Activated naive CD8-positive, alpha-beta T cell treated with anti-CD3 and anti-CD28 coated beads, Interleukin-2, amount 10 ng/mL, durations not matched to agents 7 days and 5 days (primary cell): ENCODE results near the gene HMGA1. TPM values are rescaled to one million over a fixed set of nuclear protein-coding genes. Genes with fewer than 3 reads are reported as not detected.
"Not testable (repeated sequence)": the region's sequence is repeated elsewhere in the genome, so short reads cannot be mapped to it uniquely, and the experiment has no call there.

ENCODE experiments used
- ATAC-seq: fragments of 150-1000 bp; cut with Tn5 transposase; one replicate; pipeline ENCODE4 v1.10.0; 2021; ENCODE audit warnings: low read depth, moderate library complexity
- POLR2A ChIA-PET: fragments of 350-600 bp; sonication (Branson Sonifier 250); formaldehyde crosslinking; loops from one replicate; lab custom pipeline; 2021; ENCODE audit warnings: antibody characterized with exemption; lab: Charles Lee
- DNase-seq: peaks from one replicate; pipeline ENCODE4 v3.0.0; 2021
- H3K27ac Mint-ChIP-seq: one replicate; pipeline ENCODE4 v1.8.0; 2022; ENCODE audit warnings: mild to moderate bottlenecking, mixed read lengths
- H3K27me3 Mint-ChIP-seq: one replicate; pipeline ENCODE4 v1.8.0; 2022; ENCODE audit warnings: mild to moderate bottlenecking, moderate library complexity, mixed read lengths
- H3K36me3 Mint-ChIP-seq: one replicate; pipeline ENCODE4 v1.8.0; 2021; ENCODE audit warnings: mild to moderate bottlenecking, mixed read lengths
- H3K4me1 Mint-ChIP-seq: one replicate; pipeline ENCODE4 v1.8.0; 2021; ENCODE audit warnings: mixed read lengths
- H3K4me3 Mint-ChIP-seq: one replicate; pipeline ENCODE4 v1.8.0; 2022; ENCODE audit warnings: mild to moderate bottlenecking, moderate library complexity, mixed read lengths
- H3K9me3 Mint-ChIP-seq: one replicate; pipeline ENCODE4 v1.8.0; 2021; ENCODE audit warnings: mixed read lengths
- total RNA-seq, 2 experiments: library from RNA; stranded (reverse); gene quantifications; one replicate each; pipeline ENCODE4 v1.2.3, GENCODE V29; 2021

HMGA1 gene
- total RNA-seq, 2 experiments from 2014 or later, result 233 to 247 TPM

DNA sequence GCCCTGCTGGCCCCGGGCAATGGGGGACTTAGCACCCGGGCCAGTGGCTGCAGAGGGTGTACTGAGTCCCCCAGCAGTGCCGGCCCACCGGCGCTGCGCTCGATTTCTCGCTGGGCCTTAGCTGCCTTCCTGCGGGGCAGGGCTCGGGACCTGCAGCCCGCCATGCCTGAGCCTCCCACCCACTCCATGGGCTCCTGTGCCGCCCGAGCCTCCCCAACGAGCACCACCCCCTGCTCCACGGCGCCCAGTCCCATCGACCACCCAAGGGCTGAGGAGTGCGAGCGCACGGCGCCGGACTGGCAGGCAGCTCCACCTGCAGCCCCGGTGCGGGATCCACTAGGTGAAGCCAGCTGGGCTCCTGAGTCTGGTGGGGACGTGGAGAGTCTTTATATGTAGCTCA is 32.5 kb downstream of the HMGA1 start:
- H3K36me3 Mint-ChIP-seq, result not testable (repeated sequence)
- POLR2A ChIA-PET, result interaction anchor here (1.0 to 1.3 kb wide), 5 partner anchors 19 to 123 kb away, joined by 3 to 12 read pairs (median 7); partner anchors contain the start of genes HMGA1 and NUDT3
- H3K4me1 Mint-ChIP-seq, result peaks cover 13% of the 10 kb centered on the region

GRCh38 chr6:34269658-34270341 is 33.1 kb downstream of the HMGA1 start:
- H3K36me3 Mint-ChIP-seq, H3K9me3 Mint-ChIP-seq, H3K27me3 Mint-ChIP-seq: not testable (repeated sequence)
- peak; percentile 89 for ATAC-seq
- Mint-ChIP-seq H3K4me3 (peak overlapping the region; percentile 64), H3K27ac (peak overlapping the region; percentile 94), H3K4me1 (peaks cover 13% of the 10 kb centered on the region)
- POLR2A ChIA-PET, result interaction anchor here (0.5 to 1.3 kb wide), 8 partner anchors 12 to 157 kb away, joined by 3 to 12 read pairs (median 4); partner anchors contain the start of genes HMGA1 and NUDT3
- DNase-seq, result peak; percentile 36

More for the DNA sequence above, 32.5 kb downstream of the HMGA1 start:
- DNase-seq, H3K4me3 Mint-ChIP-seq, ATAC-seq, H3K27me3 Mint-ChIP-seq, H3K9me3 Mint-ChIP-seq: not testable (repeated sequence)
- peak overlapping the region; percentile 94 for H3K27ac Mint-ChIP-seq

DNA sequence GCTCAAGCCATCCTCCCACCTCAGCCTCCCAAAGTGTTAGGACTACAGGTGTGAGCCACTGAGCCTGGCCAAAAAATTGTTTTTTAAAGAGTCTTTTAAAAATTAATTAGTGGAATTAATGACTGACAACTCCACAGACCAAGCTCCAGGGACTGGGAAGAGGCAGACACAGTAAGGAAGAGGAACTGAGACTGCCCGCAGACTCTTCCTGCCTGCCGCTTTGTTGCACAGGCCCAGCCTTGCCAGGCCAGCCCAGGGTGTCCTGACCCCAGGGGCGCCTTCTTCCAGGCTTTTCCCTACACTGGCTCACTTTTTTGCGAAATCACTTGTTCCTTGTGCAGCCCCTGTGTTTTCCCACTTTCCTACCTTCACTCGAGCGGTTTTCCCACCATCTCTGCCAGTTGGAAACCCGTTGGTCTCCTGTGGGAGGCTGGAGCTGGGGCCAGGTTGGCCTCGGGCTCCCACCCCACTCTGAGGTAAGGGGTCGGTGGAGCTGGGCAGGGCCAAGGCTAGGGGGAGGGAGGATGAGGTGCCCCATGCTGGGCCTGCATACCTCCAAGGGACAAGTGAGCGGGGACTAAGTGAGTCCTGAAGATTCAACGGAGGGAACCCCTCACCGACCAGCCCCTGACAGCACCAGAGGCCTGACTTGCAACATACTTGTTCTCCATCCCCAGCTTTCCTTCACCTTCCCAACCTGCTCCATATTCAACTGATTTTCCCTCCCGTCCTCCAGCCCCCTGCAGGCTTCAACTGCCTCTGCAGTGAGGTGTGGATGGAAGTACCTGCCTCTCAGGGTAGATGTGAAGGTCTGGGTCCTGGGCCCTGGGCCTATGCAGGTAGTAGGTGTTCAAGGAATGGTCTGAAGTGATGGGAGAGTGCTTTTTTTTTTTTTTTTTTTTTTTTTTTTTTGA is 35.6 kb downstream of the HMGA1 start:
- peaks cover 14% of the 10 kb centered on the region for H3K4me1 Mint-ChIP-seq
- H3K27ac Mint-ChIP-seq, result no peak overlapping the region
- DNase-seq (no peak), ATAC-seq (no peak)
- H3K9me3 Mint-ChIP-seq, result no peaks in the 10 kb centered on the region
- no peaks in the 10 kb centered on the region for H3K36me3 Mint-ChIP-seq
- no peaks in the 10 kb centered on the region for H3K27me3 Mint-ChIP-seq
- no peak overlapping the region for H3K4me3 Mint-ChIP-seq
- POLR2A ChIA-PET, result no interaction called here

- DNase-seq, result no peak
- peaks cover 14% of the 10 kb centered on the region for H3K4me1 Mint-ChIP-seq
- POLR2A ChIA-PET, result interaction anchor here (0.6 kb wide), 1 partner anchor 157 kb away, joined by 3 read pairs; no protein-coding TSS in a partner anchor
- no peak for ATAC-seq
- no peaks in the 10 kb centered on the region for H3K27me3 Mint-ChIP-seq
- H3K27ac Mint-ChIP-seq, result no peak overlapping the region
- H3K4me3 Mint-ChIP-seq, result no peak overlapping the region
- H3K9me3 Mint-ChIP-seq, result no peaks in the 10 kb centered on the region
- peaks cover 2% of the 10 kb centered on the region for H3K36me3 Mint-ChIP-seq
These were observed 36.7 kb downstream of the HMGA1 start for GRCh38 chr6:34273242-34273805.

GRCh38 chr6:34274129-34274528 is 37.5 kb downstream of the HMGA1 start:
- POLR2A ChIA-PET, result interaction anchor here (0.7 kb wide), 1 partner anchor 50 kb away, joined by 5 read pairs; no protein-coding TSS in a partner anchor
- no peak overlapping the region for H3K27ac Mint-ChIP-seq
- no peaks in the 10 kb centered on the region for H3K9me3 Mint-ChIP-seq
- peaks cover 14% of the 10 kb centered on the region for H3K4me1 Mint-ChIP-seq
- H3K27me3 Mint-ChIP-seq, result no peaks in the 10 kb centered on the region
- no peak overlapping the region for H3K4me3 Mint-ChIP-seq
- DNase-seq (no peak), ATAC-seq (no peak)
- H3K36me3 Mint-ChIP-seq, result peaks cover 9% of the 10 kb centered on the region

DNA sequence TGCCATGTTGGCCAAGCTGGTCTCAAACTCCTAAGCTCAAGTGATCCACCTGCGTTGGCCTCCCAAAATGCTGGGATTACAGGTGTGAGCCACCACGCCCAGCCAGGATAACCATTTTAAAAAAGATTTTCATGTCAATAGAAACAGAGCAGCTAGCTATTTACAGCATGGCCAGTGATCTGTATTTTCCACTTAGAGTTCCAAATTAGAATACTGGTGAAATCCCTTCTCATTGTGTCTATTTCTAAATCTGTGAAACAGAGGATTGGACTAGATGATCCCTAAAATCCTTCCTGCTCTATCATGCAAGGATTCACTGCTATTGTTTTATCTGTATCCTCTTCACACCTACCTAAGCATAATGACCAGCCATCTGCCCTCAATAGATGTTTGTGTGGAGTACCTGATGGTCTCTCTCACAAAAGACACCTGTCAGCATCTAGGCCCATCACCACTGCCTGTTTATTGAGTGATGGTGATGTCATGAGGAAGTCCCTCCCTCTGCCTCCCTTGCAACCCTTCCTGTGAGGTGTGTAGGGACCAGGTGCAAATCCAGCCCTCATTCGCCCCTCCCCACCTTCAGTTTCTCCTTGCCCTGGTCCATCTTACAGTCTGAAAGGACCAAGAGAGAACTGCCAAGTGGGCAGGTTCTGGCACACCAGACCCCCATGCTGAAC is 38.6 kb downstream of the HMGA1 start:
- Mint-ChIP-seq H3K9me3 (no peaks in the 10 kb centered on the region), H3K4me3 (no peak overlapping the region), H3K36me3 (peaks cover 18% of the 10 kb centered on the region), H3K4me1 (peaks cover 10% of the 10 kb centered on the region), H3K27ac (no peak overlapping the region), H3K27me3 (no peaks in the 10 kb centered on the region)
- DNase-seq, result no peak
- no peak for ATAC-seq
- POLR2A ChIA-PET, result no interaction called here

- H3K36me3 Mint-ChIP-seq, result peaks cover 21% of the 10 kb centered on the region
- ATAC-seq (no peak), DNase-seq (no peak)
- H3K27ac Mint-ChIP-seq, result peak overlapping the region; percentile 15
- H3K4me3 Mint-ChIP-seq, result no peak overlapping the region
- no peaks in the 10 kb centered on the region for H3K27me3 Mint-ChIP-seq
- POLR2A ChIA-PET, result no interaction called here
- H3K4me1 Mint-ChIP-seq, result peaks cover 8% of the 10 kb centered on the region
- H3K9me3 Mint-ChIP-seq, result no peaks in the 10 kb centered on the region
These were observed 39.5 kb downstream of the HMGA1 start for GRCh38 chr6:34276191-34276590.

DNA sequence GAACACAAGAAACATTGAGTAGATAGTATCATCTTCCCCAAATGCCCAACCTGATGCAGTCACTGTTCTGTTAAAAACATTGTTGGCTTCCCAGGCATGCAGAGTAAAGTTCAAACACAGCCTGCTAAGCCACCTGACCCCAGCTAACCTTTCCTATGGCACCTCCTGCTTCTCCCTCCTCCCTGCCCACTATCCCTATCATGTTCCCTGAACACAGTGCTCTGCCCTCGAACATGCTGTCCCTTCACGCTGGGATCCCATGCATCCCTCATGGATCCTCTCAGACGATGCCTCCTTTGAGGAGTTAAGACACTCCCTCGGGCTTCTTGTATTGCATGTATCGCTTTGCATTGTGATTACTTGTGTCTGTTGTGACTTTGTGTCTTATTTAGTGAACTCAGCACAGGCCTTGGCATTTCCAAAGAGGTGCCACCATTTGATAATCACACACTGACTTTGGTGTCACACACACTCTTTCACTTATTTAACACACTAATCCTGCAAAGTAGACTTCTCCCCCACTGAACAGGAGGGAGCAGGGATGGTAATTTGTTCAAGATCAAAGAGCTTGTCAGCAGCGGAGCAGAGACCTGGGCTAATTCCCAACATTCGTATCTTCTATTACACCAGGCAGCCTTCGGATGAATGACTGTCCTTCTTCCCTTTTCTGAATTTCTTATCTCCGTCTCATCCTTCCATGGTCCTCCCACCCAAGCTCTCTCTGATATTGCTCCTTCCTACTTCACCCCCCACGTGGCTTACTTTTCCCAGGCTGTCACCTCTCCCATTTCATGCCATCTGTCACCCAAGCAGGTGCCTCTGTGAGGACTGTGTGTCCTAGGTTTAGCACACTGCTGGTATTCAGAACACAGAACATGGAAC is 40.4 kb downstream of the HMGA1 start:
- H3K27ac Mint-ChIP-seq, result no peak overlapping the region
- POLR2A ChIA-PET, result interaction anchor here (1.0 kb wide), 1 partner anchor 11 kb away, joined by 3 read pairs; no protein-coding TSS in a partner anchor
- no peak overlapping the region for H3K4me3 Mint-ChIP-seq
- peaks cover 24% of the 10 kb centered on the region for H3K36me3 Mint-ChIP-seq
- no peaks in the 10 kb centered on the region for H3K9me3 Mint-ChIP-seq
- H3K27me3 Mint-ChIP-seq, result no peaks in the 10 kb centered on the region
- no peak for DNase-seq
- peaks cover 8% of the 10 kb centered on the region for H3K4me1 Mint-ChIP-seq
- ATAC-seq, result no peak

DNA sequence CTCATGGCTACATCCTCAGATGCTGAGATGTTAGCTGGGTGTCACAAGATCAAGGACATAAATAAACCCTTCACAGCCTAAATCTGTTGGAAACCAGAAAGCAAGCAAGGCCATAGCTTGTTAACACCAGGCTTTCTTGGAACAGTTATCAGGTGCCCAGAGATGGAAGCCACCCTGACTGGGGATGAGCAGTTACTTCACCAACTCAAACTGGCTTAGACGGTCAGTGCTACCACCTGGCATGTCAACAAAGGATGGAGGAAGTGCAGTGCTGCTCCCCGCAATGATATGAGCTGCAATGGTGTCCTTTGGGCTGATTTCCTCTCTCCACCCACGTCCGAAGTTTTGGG is 41.1 kb downstream of the HMGA1 start:
- H3K27ac Mint-ChIP-seq, result no peak overlapping the region

GRCh38 chr6:34278833-34279232 is 42.2 kb downstream of the HMGA1 start:
- no peaks in the 10 kb centered on the region for H3K27me3 Mint-ChIP-seq
- H3K4me1 Mint-ChIP-seq, result peaks cover 5% of the 10 kb centered on the region
- H3K36me3 Mint-ChIP-seq, result peaks cover 26% of the 10 kb centered on the region
- DNase-seq, result no peak
- no peak overlapping the region for H3K4me3 Mint-ChIP-seq
- H3K27ac Mint-ChIP-seq, result no peak overlapping the region
- no peaks in the 10 kb centered on the region for H3K9me3 Mint-ChIP-seq
- no peak for ATAC-seq
- POLR2A ChIA-PET, result no interaction called here

More for the DNA sequence above, 41.1 kb downstream of the HMGA1 start:
- Mint-ChIP-seq H3K9me3 (no peaks in the 10 kb centered on the region), H3K4me3 (no peak overlapping the region), H3K36me3 (peaks cover 24% of the 10 kb centered on the region), H3K27me3 (no peaks in the 10 kb centered on the region), H3K4me1 (peaks cover 8% of the 10 kb centered on the region)
- ATAC-seq (no peak), DNase-seq (no peak)
- POLR2A ChIA-PET, result interaction anchor here (1.0 kb wide), 1 partner anchor 11 kb away, joined by 3 read pairs; no protein-coding TSS in a partner anchor

- no peaks in the 10 kb centered on the region for H3K9me3 Mint-ChIP-seq
- H3K36me3 Mint-ChIP-seq, result peaks cover 29% of the 10 kb centered on the region
- POLR2A ChIA-PET, result interaction anchor here (0.6 kb wide), 1 partner anchor 114 kb away, joined by 4 read pairs; no protein-coding TSS in a partner anchor
- peaks cover 9% of the 10 kb centered on the region for H3K4me1 Mint-ChIP-seq
- no peak for DNase-seq
- H3K27me3 Mint-ChIP-seq, result no peaks in the 10 kb centered on the region
- no peak overlapping the region for H3K27ac Mint-ChIP-seq
- no peak overlapping the region for H3K4me3 Mint-ChIP-seq
- ATAC-seq, result no peak
These were observed 43.5 kb downstream of the HMGA1 start for GRCh38 chr6:34280216-34280615.
